Measurements from ENCODE around the gene KCNQ1. TPM values are rescaled to one million over a fixed set of nuclear protein-coding genes. Genes with fewer than 3 reads are reported as not detected.

The KCNQ1 gene
- total RNA-seq, 1 donor from 2014 or later = 4.8 TPM

DNA sequence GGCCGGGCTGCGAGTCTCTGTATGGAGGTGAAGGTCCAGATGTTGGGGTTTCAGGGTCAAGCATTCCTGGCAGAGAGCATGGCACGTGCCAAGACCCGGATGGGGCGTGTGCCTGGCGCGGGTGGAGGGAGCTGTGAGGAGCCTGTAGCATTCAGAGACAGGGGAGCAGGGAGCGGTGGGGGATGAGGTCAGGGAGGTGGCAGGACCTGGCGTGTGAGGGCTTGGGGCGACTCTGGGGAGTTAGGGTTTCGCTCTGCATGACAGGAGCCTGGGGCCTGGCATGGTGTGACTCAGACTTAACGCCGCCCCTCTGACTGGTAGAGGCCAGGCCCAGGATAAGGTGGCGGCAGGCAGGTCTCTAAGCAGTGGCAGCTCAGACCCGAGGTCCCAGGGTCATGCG lies 103.0 kb downstream of the KCNQ1 start:
- H3K4me3 Mint-ChIP-seq = no peak overlapping the region
- H3K4me1 Mint-ChIP-seq (ENCODE audit: unreplicated experiment) = no peaks in the 10 kb centered on the region
- no peaks in the 10 kb centered on the region for H3K36me3 Mint-ChIP-seq
- TF ChIP-seq, protein P1, sequence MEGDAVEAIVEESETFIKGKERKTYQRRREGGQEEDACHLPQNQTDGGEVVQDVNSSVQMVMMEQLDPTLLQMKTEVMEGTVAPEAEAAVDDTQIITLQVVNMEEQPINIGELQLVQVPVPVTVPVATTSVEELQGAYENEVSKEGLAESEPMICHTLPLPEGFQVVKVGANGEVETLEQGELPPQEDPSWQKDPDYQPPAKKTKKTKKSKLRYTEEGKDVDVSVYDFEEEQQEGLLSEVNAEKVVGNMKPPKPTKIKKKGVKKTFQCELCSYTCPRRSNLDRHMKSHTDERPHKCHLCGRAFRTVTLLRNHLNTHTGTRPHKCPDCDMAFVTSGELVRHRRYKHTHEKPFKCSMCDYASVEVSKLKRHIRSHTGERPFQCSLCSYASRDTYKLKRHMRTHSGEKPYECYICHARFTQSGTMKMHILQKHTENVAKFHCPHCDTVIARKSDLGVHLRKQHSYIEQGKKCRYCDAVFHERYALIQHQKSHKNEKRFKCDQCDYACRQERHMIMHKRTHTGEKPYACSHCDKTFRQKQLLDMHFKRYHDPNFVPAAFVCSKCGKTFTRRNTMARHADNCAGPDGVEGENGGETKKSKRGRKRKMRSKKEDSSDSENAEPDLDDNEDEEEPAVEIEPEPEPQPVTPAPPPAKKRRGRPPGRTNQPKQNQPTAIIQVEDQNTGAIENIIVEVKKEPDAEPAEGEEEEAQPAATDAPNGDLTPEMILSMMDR (conservative IDR thresholded peaks at IDR 0.05) = no peak
- peaks cover 9% of the 10 kb centered on the region for H3K27me3 Mint-ChIP-seq
- H3K9me3 Mint-ChIP-seq = peaks cover 6% of the 10 kb centered on the region
- H3K27ac Mint-ChIP-seq = no peak overlapping the region
- DNase-seq (ENCODE audit: extremely low spot score, unreplicated experiment) = no peak

DNA sequence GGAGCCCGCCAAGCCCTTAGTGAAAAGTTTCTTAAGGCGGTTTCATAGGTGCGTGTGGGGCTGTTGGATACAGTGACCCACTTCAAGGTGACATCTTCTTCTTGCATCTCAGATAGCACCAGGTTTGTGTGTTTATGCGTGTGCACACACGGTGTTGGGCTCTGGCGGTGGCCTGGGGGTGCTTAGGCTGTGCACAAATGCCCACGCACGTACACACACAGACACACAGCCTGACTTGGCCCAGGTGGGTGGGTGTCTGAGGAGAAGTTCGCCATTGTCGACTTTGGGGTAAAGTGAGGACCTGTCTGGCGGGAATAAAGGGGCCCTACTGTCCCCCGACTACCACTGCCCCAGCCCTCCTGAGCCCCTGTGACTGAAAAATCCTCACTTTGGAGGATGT lies 103.8 kb downstream of the KCNQ1 start:
- Mint-ChIP-seq H3K27ac (no peak overlapping the region), H3K27me3 (peaks cover 12% of the 10 kb centered on the region), H3K4me1 (ENCODE audit: unreplicated experiment) (no peaks in the 10 kb centered on the region), H3K36me3 (no peaks in the 10 kb centered on the region), H3K4me3 (no peak overlapping the region), H3K9me3 (peaks cover 6% of the 10 kb centered on the region)
- TF ChIP-seq, protein P1 (conservative IDR thresholded peaks at IDR 0.05) = no peak
- no peak for DNase-seq (ENCODE audit: extremely low spot score, unreplicated experiment)

DNA sequence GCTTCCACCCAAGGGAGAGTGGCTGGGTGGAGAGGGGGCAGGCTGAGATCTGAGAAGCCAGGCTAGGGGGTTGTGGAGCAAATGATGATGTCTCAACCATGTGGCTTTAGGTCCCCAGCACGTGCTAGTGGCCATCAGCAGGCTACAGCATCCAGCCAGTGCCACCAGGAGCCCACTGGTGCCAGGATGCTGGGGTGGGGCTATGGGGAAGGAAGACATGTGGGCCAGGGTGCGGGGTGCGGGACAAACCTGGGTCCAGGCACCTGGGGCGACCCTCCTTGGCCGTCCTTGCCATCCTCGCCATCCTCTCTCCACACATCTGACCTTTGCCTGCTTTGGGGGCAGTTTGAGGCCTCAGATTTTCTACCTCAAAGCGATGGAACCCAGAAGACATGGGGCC lies 104.3 kb downstream of the KCNQ1 start:
- Mint-ChIP-seq H3K27me3 (peaks cover 12% of the 10 kb centered on the region), H3K4me1 (ENCODE audit: unreplicated experiment) (peaks cover 2% of the 10 kb centered on the region), H3K9me3 (peaks cover 6% of the 10 kb centered on the region), H3K36me3 (no peaks in the 10 kb centered on the region), H3K27ac (no peak overlapping the region), H3K4me3 (no peak overlapping the region)
- no peak for DNase-seq (ENCODE audit: extremely low spot score, unreplicated experiment)
- TF ChIP-seq, protein P1 (conservative IDR thresholded peaks at IDR 0.05) = no peak

DNA sequence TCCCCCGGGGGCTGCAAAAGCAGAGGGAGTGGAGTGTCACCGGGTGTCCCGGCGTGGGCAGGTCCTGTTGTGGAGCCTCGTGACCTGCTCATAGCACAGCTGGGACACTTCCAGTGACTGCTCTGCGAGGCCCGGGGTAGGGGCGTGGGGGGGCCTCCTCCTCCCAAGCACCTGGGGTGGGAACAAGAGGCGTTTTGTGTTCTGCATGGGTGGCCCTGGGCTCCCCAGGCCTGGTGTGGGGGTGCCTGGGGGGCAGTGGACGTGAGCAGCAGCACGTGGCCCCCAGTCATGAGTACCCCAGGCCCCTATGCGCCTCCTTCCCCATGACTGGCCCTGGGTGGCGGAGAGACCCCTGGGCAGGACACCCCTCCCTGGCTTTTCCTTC lies 104.7 kb downstream of the KCNQ1 start:
- no peak for DNase-seq (ENCODE audit: extremely low spot score, unreplicated experiment)
- Mint-ChIP-seq H3K27ac (no peak overlapping the region), H3K4me1 (ENCODE audit: unreplicated experiment) (peaks cover 5% of the 10 kb centered on the region), H3K4me3 (no peak overlapping the region), H3K36me3 (no peaks in the 10 kb centered on the region), H3K27me3 (peaks cover 12% of the 10 kb centered on the region), H3K9me3 (peaks cover 6% of the 10 kb centered on the region)
- TF ChIP-seq, protein P1 (conservative IDR thresholded peaks at IDR 0.05) = no peak

DNA sequence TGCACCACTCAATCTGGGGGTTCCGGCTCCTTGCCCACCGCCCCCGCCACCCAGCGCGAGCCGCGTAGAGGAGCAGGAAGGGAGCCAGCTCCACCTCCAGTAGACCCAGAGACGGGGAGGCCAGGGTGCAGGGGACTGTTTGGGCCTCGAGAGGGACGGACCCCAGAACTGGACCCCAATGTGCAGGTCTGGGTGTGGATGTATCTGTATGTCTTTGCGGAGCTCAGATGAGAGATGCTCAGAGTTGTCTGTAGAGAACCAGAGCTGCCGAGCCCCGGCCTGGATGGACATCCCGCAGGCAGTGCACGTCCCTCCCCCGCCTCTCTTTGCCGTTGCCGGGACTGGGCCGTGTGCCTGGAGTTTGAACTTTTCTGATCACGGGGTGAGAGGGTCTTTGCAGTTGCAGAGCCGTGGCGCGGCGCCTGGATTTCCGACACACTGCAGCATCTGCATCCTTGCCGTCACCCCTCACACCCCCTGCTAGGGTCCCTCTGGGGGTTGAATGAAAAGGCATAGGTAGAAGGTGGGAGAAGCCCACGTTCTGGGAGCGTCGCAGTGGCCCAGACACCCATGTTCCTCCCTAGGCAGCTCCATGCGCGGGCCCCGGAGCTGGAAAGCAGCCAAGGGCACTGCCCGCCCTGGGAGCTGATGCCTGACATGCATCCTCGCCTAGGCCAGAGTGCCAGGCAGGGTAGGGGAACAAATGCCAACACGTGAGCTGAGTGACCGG lies 105.2 kb downstream of the KCNQ1 start:
- H3K4me1 Mint-ChIP-seq (ENCODE audit: unreplicated experiment) = peaks cover 10% of the 10 kb centered on the region
- H3K9me3 Mint-ChIP-seq = peaks cover 6% of the 10 kb centered on the region
- no peaks in the 10 kb centered on the region for H3K36me3 Mint-ChIP-seq
- peaks cover 12% of the 10 kb centered on the region for H3K27me3 Mint-ChIP-seq
- DNase-seq (ENCODE audit: extremely low spot score, unreplicated experiment) = no peak
- H3K4me3 Mint-ChIP-seq = no peak overlapping the region
- TF ChIP-seq, protein P1 (conservative IDR thresholded peaks at IDR 0.05) = no peak
- H3K27ac Mint-ChIP-seq = no peak overlapping the region

Measured in type B pancreatic cell (in vitro differentiated cells).